GM12892 (cell line): ENCODE data around the gene TAS1R3.

Experiments
- DNase-seq: peaks from one replicate; pipeline ENCODE4 v3.0.0; 2011; ENCODE audit not compliant: insufficient read length
- FAIRE-seq: peaks from 2 replicates; lab custom pipeline; 2011; peaks lifted over from hg19 to GRCh38; lab: Jason Lieb, UNC
- POLR2A ChIP-seq: IDR thresholded peaks from 2 replicates; pipeline ENCODE4 v1.6.1; 2011; ENCODE audit warnings: low read depth, low read length, control low read depth
- POLR2AphosphoS5 ChIP-seq: IDR thresholded peaks from 2 replicates; pipeline ENCODE4 v1.6.1; 2011; ENCODE audit warnings: low read depth, low read length, control low read depth
- TAF1 ChIP-seq: IDR thresholded peaks from 2 replicates; pipeline ENCODE4 v1.6.1; 2011; ENCODE audit warnings: low read depth, mild to moderate bottlenecking, control low read depth, low read length, borderline replicate concordance

The TAS1R3 gene

DNA sequence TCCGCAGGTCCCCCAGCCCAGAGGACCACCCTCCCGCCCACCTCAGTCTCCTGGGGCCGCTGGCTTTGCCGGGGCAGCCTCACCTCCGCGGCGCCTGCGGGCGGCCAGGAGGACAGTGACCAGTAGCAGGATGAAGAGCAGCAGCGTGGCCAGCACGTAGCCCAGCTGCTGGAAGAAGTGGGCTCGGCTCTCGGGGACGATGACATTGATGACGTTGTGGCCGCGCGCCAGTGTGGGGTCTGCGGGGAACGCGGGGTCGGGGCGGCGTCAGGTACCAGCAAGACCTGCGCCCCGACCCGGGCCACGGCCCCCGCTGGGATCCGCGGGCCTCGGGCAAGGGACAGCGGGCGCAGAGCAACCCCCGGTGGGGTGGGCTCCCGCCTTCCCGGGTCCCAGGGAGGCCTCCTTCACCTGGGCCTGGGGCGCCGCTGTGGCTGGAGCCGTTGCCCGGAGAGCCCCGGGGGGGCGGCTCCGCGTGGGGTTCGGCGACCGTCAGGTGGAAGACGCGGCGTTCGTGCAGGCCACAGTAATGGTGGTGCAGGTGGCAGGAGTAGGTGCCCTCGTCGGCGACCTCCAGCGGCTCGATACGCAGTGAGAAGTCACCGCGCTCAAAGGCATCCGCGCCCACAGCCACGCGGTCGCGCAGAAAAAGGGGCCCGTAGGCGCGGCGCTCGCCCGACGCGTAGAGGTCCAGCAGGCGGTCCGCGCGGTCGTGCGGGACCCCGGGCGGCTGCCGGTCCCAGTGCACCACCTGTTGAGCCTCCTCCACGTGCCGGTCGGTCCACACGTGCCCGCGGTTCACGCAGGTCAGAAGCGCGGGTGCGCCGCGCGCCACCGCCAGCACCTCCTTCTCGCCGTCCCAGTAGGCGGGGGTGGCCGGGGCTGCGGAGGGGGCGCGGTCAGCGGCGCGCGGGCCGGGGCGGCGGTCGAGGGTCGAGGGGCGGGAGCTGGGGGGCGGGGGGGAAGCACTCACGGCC, 23.5 kb downstream of the TAS1R3 start:
- no peak for DNase-seq
- FAIRE-seq: no peak
- no peak for TF ChIP-seq POLR2AphosphoS5
- no peak for TF ChIP-seq TAF1
- TF ChIP-seq POLR2A: no peak

DNA sequence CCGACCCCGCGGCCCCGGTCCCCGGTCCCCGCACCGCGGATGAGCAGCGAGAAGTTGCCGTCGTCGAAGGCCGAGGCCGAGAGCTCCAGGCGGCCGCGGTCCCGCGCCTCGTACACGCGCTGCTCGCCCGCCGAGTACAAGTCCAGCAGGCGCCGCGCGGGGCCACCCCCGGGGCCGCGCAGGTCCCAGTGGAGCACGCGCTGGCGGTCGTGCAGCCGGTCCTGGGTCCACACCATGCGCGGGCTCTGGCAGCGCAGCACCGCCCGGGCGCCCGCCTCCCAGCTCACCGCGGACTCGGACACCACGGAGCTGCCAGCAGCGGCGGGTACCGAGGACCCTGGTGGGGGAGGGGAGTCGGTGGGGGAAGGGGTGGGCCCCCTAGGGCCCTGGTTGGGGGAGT, 24.3 kb downstream of the TAS1R3 start:
- TF ChIP-seq POLR2AphosphoS5 (no peak), POLR2A (no peak), TAF1 (no peak)
- DNase-seq (no peak), FAIRE-seq (no peak)

DNA sequence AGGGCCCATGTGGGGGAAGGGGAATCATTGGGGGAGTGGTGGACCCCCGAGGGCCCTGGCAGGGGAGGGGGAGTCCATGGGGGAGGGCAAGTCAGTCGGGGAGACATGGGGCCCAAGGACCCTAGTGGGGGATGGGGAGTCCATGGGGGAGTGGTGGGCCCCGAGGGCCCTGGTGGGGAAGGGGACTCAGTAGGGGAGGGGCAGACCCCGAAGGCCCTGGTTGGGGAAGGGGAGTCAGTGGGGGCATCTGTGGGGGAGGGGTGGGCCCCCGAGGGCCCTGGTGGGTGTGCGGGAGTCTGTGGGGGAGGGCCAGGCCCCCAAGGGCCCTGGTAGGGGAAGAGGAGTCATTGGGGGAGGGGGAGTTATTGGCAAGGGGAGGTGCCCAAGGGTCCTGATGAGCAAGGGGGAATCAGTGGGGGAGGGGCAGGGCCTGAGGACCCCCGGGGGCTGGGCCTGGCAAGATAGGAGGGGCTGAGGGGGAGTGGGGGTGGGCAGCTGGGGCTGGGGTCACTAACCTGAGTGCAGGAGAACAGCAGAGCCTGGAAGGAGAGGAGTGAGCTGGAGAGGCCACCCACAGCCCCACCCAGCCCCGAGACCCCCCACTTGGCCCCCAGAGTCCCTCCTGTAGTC, 25.2 kb downstream of the TAS1R3 start:
- TF ChIP-seq TAF1 (no peak), POLR2A (no peak), POLR2AphosphoS5 (no peak)
- DNase-seq (no peak), FAIRE-seq (no peak)

DNA sequence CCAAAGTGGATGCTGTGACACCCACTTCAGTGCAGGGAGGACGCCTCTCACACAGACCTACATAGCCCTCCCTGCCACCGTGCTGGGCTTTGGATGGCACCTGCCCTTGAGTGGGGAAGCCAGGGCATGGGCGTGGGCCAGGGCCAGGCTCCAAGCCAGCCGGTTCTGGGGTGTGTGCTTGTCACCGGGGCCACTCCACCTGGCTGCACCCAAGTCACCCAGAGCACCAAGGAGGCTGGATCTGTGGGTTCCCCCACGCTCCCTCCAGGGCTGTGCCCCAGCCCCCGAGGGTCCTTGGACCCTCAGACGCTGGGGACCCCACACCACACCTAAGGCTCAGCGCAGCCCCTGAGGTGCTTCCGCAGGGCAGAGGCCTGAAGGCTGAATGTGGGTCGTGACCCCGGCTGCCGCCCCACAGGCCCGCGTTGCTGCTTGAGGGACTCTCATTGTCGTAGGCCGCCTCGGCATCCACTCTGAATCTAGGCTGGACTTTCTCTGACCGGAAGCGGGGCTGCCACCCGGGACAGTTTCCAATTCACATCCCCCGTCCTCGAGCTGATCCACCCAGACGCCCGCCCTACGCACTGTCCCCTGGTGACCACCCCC, 25.8 kb downstream of the TAS1R3 start:
- TF ChIP-seq POLR2A: no peak
- TF ChIP-seq TAF1: no peak
- no peak for TF ChIP-seq POLR2AphosphoS5
- no peak for FAIRE-seq
- DNase-seq: no peak

DNA sequence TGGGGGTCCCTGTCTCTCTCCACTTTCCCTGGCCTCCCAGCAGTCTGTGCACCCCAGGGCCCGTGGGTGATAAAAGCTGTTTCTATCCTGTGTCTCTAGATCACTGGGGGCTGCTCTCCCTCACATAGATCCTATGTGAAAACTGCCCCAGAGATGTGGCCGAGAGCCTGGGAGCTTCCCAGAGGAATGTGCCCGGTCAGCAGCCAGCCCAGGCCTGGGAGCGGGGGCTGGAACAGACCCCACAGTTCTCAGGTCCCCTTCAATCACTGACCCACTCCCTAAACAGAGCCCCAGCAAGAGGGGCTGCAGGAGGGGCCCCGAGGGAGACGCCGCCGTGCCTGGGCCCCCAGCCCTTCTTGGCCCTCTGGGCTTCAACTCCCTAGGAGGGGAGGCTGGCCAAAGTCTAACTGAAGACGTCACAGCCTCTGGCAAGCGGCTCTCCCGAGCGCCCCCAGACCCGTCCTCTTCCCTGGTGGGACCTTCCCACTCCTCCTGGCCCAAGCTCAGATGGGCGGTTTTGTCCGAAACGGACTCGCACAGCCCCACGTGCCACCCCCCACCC, 26.9 kb downstream of the TAS1R3 start:
- FAIRE-seq (no peak), DNase-seq (no peak)
- TF ChIP-seq TAF1 (no peak), POLR2A (no peak), POLR2AphosphoS5 (no peak)

DNA sequence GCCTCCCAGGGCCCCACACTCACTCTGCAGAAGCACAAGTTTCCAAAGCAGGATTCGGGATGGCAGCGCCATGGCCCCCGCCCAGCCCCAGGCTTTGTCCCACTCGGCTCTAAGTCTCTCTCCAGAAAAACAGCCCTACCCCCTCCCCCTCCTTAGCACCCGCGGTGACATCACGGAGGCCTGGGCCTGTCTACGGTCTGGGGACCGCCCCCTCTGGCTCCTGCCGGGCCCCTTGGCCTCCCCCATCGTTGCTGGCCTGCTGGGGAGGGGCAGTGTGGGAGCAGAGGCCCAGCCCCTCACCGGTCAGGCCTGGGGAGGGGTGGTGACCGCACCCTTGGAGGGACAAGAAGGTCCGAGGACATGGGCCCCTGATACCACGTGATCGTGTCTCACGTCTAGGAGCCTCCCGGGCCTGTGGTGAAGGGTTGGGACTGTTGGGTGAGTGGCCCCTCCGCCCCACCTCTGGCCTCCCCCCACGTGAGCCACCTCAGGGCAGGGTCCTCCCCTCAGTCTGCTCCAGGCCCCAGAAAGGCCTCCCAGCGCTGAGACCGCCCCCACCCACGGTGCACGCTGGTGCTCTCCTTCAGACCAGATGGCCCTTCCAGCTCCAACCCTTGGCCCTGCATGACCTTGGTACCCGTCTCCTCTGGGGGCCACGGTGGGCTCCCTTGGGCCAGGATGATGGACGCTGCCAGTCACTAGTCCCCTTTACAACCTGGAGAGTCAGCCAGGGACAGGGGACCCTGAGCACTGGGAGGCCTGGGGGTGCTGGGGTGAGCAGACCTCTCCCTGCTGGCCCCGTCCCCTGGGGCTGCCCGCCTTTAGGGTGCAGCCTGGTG, 27.6 kb downstream of the TAS1R3 start, which contains the start of gene MXRA8:
TSS of gene MXRA8 (minus strand) at position 123 of the 839 bp plus-strand sequence. CDS start at position 72, 51 bp downstream.
- no peak for DNase-seq
- no peak for TF ChIP-seq POLR2AphosphoS5
- TF ChIP-seq TAF1: no peak
- TF ChIP-seq POLR2A: no peak
- no peak for FAIRE-seq

DNA sequence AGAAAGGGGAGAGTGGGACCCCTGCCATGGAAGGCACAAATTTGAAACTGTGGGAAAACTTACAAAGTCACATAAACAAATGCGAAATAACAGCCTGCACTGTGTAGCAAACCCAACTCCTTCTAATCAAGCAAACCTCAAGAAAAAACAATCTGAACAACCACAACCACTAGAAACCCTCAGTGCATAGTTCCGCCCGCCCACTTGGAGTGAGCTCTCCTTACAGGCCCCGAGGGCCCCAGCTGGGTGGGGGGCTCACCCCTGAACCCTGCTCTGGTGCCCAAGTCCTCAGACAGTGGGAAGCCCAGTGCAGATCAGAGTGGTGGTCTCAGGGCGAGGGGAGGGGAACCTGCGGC, 28.2 kb downstream of the TAS1R3 start:
- FAIRE-seq (no peak), DNase-seq (no peak)
- no peak for TF ChIP-seq POLR2A
- TF ChIP-seq TAF1: no peak
- TF ChIP-seq POLR2AphosphoS5: no peak

DNA sequence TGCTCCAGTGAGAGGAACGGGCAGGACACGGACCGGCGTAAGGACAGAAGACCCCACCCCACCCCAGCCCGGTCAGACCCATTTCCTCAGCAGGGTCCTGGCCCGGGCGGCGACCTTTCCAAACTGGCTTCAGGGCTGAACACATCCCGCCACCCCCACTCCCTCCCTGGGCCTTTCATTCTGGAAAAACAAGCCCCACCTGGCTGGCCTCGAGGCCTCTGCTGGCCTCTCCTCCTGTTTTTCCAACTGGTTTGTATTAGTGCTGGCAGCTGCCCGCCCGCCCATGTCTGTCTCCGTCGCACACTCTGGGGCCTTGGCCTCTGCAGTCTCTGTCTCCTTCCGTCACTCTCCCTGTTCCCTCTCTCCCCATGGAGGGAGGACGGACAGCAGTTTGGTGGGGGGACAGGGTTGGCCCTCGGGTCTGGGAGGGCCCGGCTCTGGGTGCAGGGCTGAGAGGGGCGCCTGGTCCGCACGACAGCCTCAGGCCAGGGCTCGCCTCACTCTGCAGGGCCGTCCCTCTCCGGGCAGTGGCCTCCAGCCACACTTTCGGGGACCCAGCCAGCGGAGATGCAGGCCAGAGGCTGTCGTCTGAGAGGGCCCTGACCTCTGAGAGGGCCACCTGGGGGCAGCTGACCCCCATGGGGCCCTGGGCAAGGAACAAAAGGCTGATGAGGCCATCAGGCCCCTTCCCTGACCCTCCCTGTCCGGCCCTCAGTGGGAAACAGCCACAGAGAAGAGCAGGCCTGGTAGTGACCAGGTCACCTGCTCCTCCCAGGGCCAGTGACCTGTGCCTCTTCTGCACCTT, 28.8 kb downstream of the TAS1R3 start:
- FAIRE-seq (no peak), DNase-seq (no peak)
- TF ChIP-seq TAF1 (no peak), POLR2AphosphoS5 (no peak), POLR2A (no peak)

DNA sequence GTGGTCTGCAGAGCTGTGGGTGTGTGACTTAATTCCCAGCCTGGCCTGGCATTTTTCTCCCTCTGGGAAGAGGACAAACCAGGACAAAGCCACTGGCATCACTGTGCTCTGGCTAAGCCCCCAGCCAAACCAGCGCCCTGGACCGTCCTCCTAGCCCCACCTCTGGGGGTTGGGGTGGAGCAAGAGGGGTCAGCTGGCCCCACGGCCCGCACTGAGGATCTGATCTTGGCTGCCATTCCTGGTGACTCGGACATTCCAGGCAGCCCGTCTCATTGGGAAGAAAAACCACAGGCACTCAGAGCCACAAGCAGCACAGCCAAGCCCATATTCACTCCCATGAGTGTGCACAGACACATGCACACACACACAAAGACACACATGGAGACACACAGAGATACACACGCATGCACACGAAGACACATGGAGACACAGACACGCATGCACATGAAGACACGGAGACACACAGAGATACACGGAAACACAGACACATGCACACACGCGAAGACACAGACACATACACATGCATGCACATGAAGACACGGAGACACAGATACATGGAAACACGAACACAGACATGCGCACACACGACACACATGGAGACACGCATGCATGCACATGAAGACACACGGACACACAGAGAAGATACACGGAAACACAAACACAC, 29.6 kb downstream of the TAS1R3 start:
- TF ChIP-seq POLR2AphosphoS5: no peak
- no peak for TF ChIP-seq POLR2A
- no peak for TF ChIP-seq TAF1
- FAIRE-seq (no peak), DNase-seq (no peak)
